Smooth muscle cell (in vitro differentiated cells): Measurements from ENCODE around the gene SCN3B. TPM values are rescaled to one million over a fixed set of nuclear protein-coding genes. Genes with fewer than 3 reads are reported as not detected.

ENCODE experiments used
- DNase-seq: peaks from one replicate; lab custom pipeline; 2025; ENCODE audit not compliant: unreplicated experiment; lab: John Stamatoyannopoulos, UW
- H2AFZ ChIP-seq: fragments of 200-600 bp; sonication (generic); 2 replicates; pipeline ENCODE4 v1.6.0; 2016; ENCODE audit warnings: antibody characterized with exemption, low read depth, mild to moderate bottlenecking
- H3F3A ChIP-seq: fragments of 200-600 bp; sonication (generic); 2 replicates; pipeline ENCODE4 v1.6.0; 2017; ENCODE audit warnings: antibody characterized with exemption, low read depth
- H3K27ac ChIP-seq: fragments of 200-600 bp; sonication (generic); 2 replicates; pipeline ENCODE4 v1.5.1; 2016; ENCODE audit warnings: low read depth, mild to moderate bottlenecking
- H3K27me3 ChIP-seq: fragments of 200-600 bp; sonication (generic); 2 replicates; pipeline ENCODE4 v1.6.1; 2016; ENCODE audit warnings: low read depth, mild to moderate bottlenecking
- H3K36me3 ChIP-seq: fragments of 200-600 bp; sonication (generic); 2 replicates; pipeline ENCODE4 v1.5.1; 2016; ENCODE audit warnings: low read depth
- H3K4me1 ChIP-seq: fragments of 200-600 bp; sonication (generic); 2 replicates; pipeline ENCODE4 v1.5.1; 2016; ENCODE audit warnings: low read depth
- H3K4me2 ChIP-seq: fragments of 200-600 bp; sonication (generic); 2 replicates; pipeline ENCODE4 v1.6.0; 2016; ENCODE audit warnings: mild to moderate bottlenecking
- H3K4me3 ChIP-seq: fragments of 200-600 bp; sonication (generic); 2 replicates; pipeline ENCODE4 v1.5.1; 2016; ENCODE audit warnings: mild to moderate bottlenecking
- H3K79me2 ChIP-seq: fragments of 200-600 bp; sonication (generic); 2 replicates; pipeline ENCODE4 v1.6.0; 2016; ENCODE audit warnings: low read depth, mild to moderate bottlenecking
- H3K9ac ChIP-seq: fragments of 200-600 bp; sonication (generic); 2 replicates; pipeline ENCODE4 v1.6.0; 2016; ENCODE audit warnings: low read depth
- H3K9me3 ChIP-seq: fragments of 200-600 bp; sonication (generic); replicated peaks from 2 replicates; pipeline ENCODE4 v1.5.1; 2016; ENCODE audit warnings: low read depth
- H4K20me1 ChIP-seq: fragments of 200-600 bp; sonication (generic); 2 replicates; pipeline ENCODE4 v1.6.0; 2016; ENCODE audit warnings: low read depth
- CTCF ChIP-seq: fragments of 200-600 bp; sonication (generic); IDR thresholded peaks from 2 replicates; pipeline ENCODE4 v1.5.1; 2017; ENCODE audit warnings: borderline replicate concordance, mild to moderate bottlenecking, antibody characterized with exemption; ENCODE audit not compliant: insufficient read depth, poor library complexity, severe bottlenecking
- WGBS: methylation state at CpG from one replicate; pipeline ENCODE4 v1.1.7; 2016; ENCODE audit warnings: low lambda C conversion rate; 5-methylcytosine and 5-hydroxymethylcytosine counted together
- polyA plus RNA-seq: library from polyadenylated mRNA; unstranded; fragments of >200 nt; fragmentation: Nextera tagmentation; extraction: Ambion mirVana; gene quantifications from 2 replicates; pipeline ENCODE4 v1.2.1, GENCODE V29; 2016
- total RNA-seq: library from RNA; depleted of rRNA; stranded (reverse); fragments of >200 nt; gene quantifications from 2 replicates; pipeline ENCODE4 v1.2.3, GENCODE V29; 2014

The SCN3B gene, protein sequence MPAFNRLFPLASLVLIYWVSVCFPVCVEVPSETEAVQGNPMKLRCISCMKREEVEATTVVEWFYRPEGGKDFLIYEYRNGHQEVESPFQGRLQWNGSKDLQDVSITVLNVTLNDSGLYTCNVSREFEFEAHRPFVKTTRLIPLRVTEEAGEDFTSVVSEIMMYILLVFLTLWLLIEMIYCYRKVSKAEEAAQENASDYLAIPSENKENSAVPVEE
- total RNA-seq (under 0.01 TPM in 2 replicates), polyA plus RNA-seq (0.23 and 0.46 TPM in 2 replicates)

- TF ChIP-seq CTCF, result no peak
- peak within 1 kb of the TSS; percentile 39 for H3K27ac ChIP-seq
- H3F3A ChIP-seq, result peaks cover 3% of the 10 kb centered on the region
- peak within 1 kb of the TSS; percentile 96 for H3K4me2 ChIP-seq
- peak; percentile 35 for DNase-seq
- no peaks in the 10 kb centered on the region for H4K20me1 ChIP-seq
- H3K36me3 ChIP-seq, result no peaks in the 10 kb centered on the region
- H3K27me3 ChIP-seq, result peaks cover 33% of the 10 kb centered on the region
- H2AFZ ChIP-seq, result peak within 1 kb of the TSS; percentile 91
- H3K9ac ChIP-seq, result peak within 1 kb of the TSS; percentile 74
- H3K4me3 ChIP-seq, result peak within 1 kb of the TSS; percentile 75
- no peaks in the 10 kb centered on the region for H3K4me1 ChIP-seq
- no peaks in the 10 kb centered on the region for H3K79me2 ChIP-seq
- under 1% methylated on average over 25 of the region's 44 CpGs for WGBS
- H3K9me3 ChIP-seq, result no peaks in the 10 kb centered on the region
Measured at GRCh38 chr11:123654566-123655081, at the start of gene SCN3B. TSS of gene SCN3B (minus strand) at chr11:123654624. CDS start at chr11:123653801, 823 bp downstream.

- no peak for DNase-seq
- H3K79me2 ChIP-seq, result no peaks in the 10 kb centered on the region
- no peaks in the 10 kb centered on the region for H3K4me1 ChIP-seq
- no peak overlapping the region for H2AFZ ChIP-seq
- no peaks in the 10 kb centered on the region for H3K27me3 ChIP-seq
- no peak overlapping the region for H3K4me2 ChIP-seq
- no peak overlapping the region for H3K9ac ChIP-seq
- no peak overlapping the region for H3K4me3 ChIP-seq
- no peaks in the 10 kb centered on the region for H3K9me3 ChIP-seq
- no peaks in the 10 kb centered on the region for H4K20me1 ChIP-seq
- H3F3A ChIP-seq, result no peaks in the 10 kb centered on the region
- H3K36me3 ChIP-seq, result no peaks in the 10 kb centered on the region
- TF ChIP-seq CTCF, result no peak
- H3K27ac ChIP-seq, result no peak overlapping the region
- 66% methylated on average over 2 of the region's 2 CpGs for WGBS
Measured at GRCh38 chr11:123702696-123703095, 48.3 kb upstream of the SCN3B start.

GRCh38 chr11:123702139-123702538, 47.7 kb upstream of the SCN3B start:
- Histone ChIP-seq H3K4me3 (no peak overlapping the region), H3K4me1 (no peaks in the 10 kb centered on the region), H3K4me2 (no peak overlapping the region), H3K79me2 (no peaks in the 10 kb centered on the region), H3K9ac (no peak overlapping the region), H3K36me3 (no peaks in the 10 kb centered on the region), H3K27ac (no peak overlapping the region), H3F3A (no peaks in the 10 kb centered on the region), H3K9me3 (no peaks in the 10 kb centered on the region), H4K20me1 (no peaks in the 10 kb centered on the region), H3K27me3 (no peaks in the 10 kb centered on the region), H2AFZ (peak overlapping the region; percentile 58)
- WGBS, result 64% methylated on average over 9 of the region's 9 CpGs
- no peak for TF ChIP-seq CTCF
- DNase-seq, result no peak

DNA sequence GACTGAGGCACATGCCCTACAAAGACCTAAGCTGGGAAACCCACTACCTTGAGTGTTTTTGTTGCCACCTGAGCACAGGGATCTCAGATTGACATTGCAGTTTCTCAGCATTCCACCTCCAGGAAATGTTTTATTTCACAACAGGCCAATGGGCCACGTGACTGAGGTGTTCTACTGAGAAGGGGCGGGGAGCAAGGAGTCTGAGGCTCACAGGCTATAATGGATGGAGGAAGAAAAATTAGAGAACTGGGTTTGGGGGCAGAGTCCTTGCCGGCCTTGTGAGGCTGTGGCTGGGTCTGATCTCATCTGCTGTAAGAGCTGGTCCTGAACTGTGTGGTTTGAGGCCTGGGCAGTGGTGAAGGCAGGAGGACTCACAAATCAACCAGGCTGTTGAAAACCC, 46.3 kb upstream of the SCN3B start:
- Histone ChIP-seq H2AFZ (no peak overlapping the region), H3K4me3 (no peak overlapping the region), H3K27ac (no peak overlapping the region), H3K27me3 (no peaks in the 10 kb centered on the region), H3K4me1 (no peaks in the 10 kb centered on the region), H4K20me1 (no peaks in the 10 kb centered on the region), H3F3A (no peaks in the 10 kb centered on the region), H3K36me3 (no peaks in the 10 kb centered on the region), H3K79me2 (no peaks in the 10 kb centered on the region), H3K9me3 (no peaks in the 10 kb centered on the region), H3K9ac (no peak overlapping the region), H3K4me2 (no peak overlapping the region)
- no peak for DNase-seq
- 89% methylated on average over 3 of the region's 3 CpGs for WGBS
- TF ChIP-seq CTCF, result no peak
